T47D (cell line): ENCODE data around the gene ATF7IP2.
"Not testable (repeated sequence)": the region's sequence is repeated elsewhere in the genome, so short reads cannot be mapped to it uniquely, and the experiment has no call there.

Experiments used
- DNase-seq, 2 experiments: peaks; one replicate each; pipeline versions ENCODE4 v3.0.0 to v3.0.0-alpha.2; 2011 to 2012; ENCODE audit warnings: low read depth in 1 of 2, low spot score in 1 of 2
- JUND ChIP-seq: IDR thresholded peaks from 2 replicates; pipeline ENCODE4 v1.6.1; 2012; ENCODE audit warnings: low read depth
- in situ Hi-C: cut with HindIII; loops from 2 replicates; pipeline ENCODE4 v1.10.0; 2016; ENCODE audit warnings: low sequenced_read_pairs, low pct_unique_long_range_greater_than_20kb

Gene ATF7IP2

GRCh38 chr16:10441726-10442125 is 55.9 kb downstream of the ATF7IP2 start:
- in situ Hi-C loops: no loop called here
- no peak for DNase-seq
- no peak for TF ChIP-seq JUND

GRCh38 chr16:10447289-10447688 is 61.4 kb downstream of the ATF7IP2 start:
- in situ Hi-C loops: no loop called here
- no peak for DNase-seq
- no peak for TF ChIP-seq JUND

DNA sequence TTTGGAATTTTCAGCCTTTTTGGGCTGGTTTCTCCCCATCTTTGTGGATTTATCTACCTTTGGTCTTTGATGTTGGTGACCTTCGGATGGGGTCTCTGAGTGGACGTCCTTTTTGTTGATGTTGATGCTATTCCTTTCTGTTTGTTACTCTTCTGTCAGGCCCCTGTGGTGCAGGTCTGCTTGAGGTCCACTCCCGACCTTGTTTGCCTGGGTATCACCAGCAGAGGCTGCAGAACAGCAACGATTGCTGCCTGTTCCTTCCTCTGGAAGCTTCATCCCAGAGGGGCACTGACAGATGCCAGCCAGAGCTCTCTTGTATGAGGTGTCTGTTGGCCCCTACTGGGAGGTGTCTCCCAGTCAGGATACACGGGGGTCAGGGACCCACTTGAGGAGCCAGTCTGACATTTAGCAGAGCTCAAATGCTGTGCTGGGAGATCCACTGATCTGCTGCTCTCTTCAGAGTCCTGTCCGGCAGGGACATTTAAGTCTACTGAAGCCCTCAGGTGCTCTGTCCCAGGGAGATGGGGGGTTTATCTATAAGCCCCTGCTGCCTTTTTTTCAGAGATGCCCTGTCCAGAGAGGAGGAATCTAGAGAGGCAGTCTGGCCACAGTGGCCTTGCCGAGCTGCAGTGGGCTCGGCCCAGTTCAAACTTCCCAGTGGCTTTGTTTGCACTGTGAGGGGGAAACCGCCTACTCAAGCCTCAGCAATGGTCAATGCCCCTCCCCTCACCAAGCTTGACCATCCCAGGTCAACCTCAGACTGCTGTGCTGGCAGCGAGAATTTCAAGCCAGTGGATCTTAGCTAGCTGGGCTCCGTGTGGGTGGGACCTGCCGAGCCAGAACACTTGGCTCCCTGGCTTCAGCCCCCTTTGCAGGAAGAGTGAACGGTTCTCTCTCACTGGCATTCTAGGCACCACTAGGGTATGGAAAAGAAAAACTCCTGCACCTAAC is 66.6 kb downstream of the ATF7IP2 start:
- in situ Hi-C loops, DNase-seq: not testable (repeated sequence)

DNA sequence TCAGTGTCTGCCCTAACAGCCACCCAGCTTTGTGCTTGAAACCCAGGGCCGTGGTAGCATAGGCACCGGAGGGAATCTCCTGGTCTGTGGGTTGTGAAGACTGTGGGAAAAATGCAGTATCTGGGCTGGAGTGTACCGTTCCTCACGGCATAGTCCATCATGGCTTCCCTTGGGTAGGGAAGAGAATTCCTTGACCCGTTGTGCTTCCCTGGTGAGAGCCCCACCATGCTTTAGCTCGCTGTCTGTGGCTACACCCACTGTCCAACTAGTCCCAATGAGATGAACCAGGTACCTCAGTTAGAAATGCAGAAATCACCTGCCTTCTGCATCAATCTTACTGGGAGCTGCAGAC is 67.3 kb downstream of the ATF7IP2 start:
- no peak for TF ChIP-seq JUND
- in situ Hi-C loops: no loop called here
- no peak for DNase-seq

DNA sequence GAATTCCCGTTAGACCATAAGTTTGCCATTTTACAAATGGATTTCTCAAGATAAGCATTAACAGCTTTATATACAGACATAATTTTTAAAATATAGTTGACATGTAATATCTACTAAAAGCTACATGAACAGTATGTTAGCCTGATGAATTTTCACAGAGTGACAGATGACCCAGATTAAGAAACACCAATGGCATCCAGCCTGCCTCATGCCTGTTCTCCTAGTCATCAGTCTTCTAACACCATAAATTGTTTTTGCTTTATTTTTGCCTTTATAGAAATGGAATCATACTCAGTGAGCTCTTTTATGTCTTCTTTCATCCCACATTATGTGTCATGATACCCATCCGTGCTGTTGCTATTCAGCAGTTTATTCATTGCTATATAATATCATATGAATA is 80.0 kb downstream of the ATF7IP2 start:
- no peak for DNase-seq
- no peak for TF ChIP-seq JUND
- in situ Hi-C loops: no loop called here

DNA sequence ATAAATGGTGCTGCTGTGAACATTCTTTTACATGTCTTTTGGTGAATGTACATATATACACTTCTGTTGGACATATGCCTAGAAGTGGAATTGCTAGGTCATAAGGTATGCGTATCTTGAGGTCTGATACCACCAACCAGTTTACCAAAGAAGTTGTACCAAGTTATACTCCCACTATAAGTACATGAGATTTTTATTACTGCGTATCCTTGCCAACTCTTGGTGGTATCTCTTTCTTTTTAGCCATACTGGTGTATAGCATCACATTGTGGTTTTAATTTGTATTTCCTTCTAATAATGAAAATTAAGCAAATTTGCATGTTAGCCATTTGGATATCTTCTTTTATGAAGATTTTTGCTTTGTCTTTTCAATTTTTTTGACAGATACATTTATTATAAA is 80.5 kb downstream of the ATF7IP2 start:
- no peak for TF ChIP-seq JUND
- in situ Hi-C loops: no loop called here
- DNase-seq: no peak

DNA sequence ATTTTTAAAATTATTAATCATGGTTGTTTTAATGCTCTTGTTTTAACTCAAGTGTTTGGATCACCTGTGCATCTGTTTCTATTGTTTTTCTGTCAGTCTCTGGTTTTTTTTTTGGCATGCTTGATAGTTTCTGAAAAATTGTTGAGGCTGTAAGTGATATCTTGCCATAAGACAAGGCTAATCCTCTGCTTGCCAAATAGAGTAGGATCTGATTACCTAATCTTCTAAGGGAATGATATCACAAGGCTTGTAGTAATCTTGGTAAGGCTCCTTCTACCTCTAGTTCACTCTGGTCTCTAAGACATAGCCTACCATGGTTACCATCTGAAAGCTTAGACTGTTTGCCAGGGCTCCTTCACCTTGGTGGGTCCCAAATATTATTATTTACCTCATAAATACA is 81.0 kb downstream of the ATF7IP2 start:
- no peak for TF ChIP-seq JUND
- in situ Hi-C loops: no loop called here
- DNase-seq: no peak

DNA sequence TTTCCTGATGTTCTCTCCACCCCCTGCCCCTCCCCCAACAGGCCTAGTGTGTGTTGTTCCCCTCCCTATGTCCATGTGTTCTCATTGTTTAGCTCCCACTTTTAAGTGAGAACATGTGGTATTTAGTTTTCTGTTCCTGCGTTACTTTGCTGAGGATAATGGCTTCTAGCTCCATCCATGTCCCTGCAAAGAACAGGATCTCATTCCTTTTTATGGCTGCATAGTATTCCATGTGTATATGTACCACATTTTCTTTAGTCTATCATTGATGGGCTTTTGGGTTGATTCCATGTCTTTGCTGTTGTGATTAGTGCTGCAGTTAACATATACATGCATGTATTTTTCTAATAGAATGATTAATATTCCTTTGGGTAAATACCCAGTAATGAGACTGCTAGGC is 90.8 kb downstream of the ATF7IP2 start:
- in situ Hi-C loops, DNase-seq: not testable (repeated sequence)

DNA sequence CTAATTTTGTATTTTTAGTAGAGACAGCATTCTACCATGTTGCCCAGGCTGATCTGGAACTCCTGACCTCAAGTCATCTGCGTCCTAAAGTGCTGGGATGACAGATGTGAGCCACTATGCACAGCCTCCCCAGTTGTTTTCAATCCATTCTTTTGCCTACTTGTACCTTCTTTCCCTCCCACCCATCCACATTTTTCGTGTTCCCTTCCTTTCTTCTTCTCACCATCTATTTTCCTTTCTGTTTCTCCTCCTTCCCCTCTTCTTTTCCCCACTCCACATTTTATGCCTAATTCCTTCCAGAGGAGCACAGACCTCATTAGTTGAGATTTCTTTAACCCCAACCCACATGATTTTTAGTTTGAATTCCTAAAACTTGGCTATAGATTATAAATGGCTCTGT is 94.3 kb downstream of the ATF7IP2 start:
- in situ Hi-C loops: no loop called here
- no peak for TF ChIP-seq JUND
- no peak for DNase-seq

GRCh38 chr16:10485159-10485558 is 99.3 kb downstream of the ATF7IP2 start:
- no peak for TF ChIP-seq JUND
- in situ Hi-C loops: no loop called here
- no peak for DNase-seq

DNA sequence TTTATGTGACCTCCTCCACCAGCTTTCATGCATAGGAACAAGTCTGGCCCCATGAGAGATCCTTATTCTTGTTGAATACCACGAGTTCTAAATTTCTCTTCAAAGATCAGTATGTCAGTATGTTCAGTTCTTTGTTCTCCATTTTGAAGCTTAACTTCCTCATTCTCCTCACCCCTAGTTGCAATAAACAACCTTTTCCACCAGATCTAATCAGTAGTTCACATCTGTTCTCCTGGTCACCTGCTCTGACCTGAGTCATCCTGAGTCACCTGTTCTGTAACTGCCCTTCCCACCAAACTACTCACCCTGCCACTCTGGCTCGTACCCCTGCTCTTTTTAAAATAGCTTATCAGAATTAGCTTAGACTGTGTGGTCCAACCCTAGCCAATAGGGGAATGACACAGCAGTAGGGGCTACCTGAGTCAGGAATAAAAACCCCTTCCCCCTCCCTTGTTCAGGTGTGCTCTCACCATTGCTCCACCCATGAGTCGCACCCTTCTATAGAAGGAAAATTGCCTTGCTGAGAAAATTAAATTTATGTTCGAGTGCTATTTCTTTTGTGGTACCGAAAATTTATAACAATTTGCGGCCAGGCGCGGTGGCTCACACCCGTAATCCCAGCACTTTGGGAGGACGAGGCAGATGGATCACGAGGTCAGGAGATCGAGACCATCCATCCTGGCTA is 100.0 kb downstream of the ATF7IP2 start:
- in situ Hi-C loops: no loop called here
- DNase-seq: no peak
- no peak for TF ChIP-seq JUND

GRCh38 chr16:10490141-10490540 is 104.3 kb downstream of the ATF7IP2 start:
- no peak for TF ChIP-seq JUND
- no peak for DNase-seq
- in situ Hi-C loops: no loop called here

DNA sequence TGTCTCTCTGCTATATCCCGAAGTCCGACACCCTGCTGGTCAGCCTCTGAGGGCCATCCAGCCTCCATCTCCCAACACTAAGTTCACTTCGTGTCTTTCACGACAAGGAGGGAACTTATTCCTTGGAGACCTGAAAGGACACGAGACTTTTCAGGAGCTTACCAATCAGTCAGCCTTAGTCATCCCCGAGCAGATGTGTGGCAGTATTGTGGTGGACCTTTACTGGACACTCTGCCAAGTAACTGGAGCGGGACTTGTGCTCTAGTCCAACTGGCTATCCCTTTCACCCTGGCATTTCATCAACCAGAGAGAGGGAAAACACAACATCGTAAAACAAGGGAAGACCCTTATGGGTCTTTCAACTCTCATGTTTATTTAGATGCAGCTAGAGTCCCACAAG is 107.4 kb downstream of the ATF7IP2 start:
- in situ Hi-C loops: no loop called here
- no peak for DNase-seq
- no peak for TF ChIP-seq JUND
